NCI-H748 (cell line): ENCODE data around the gene GTF3C5.
"Not testable (repeated sequence)": the region's sequence is repeated elsewhere in the genome, so short reads cannot be mapped to it uniquely, and the experiment has no call there.

ENCODE experiments used
- DNase-seq: peaks from one replicate; lab custom pipeline; 2025; ENCODE audit not compliant: unreplicated experiment; lab: John Stamatoyannopoulos, UW

Gene GTF3C5

GRCh38 chr9:132996526-132996925 is 34.3 kb upstream of the GTF3C5 start:
- no peak for DNase-seq

- no peak for DNase-seq
Measured at GRCh38 chr9:132997591-132997990, 33.2 kb upstream of the GTF3C5 start.

- DNase-seq = not testable (repeated sequence)
Measured at GRCh38 chr9:132998221-132998620, 32.6 kb upstream of the GTF3C5 start.

GRCh38 chr9:132998831-132999635 is 31.8 kb upstream of the GTF3C5 start:
- no peak for DNase-seq

- no peak for DNase-seq
Measured at GRCh38 chr9:133002147-133003070, 28.4 kb upstream of the GTF3C5 start.

GRCh38 chr9:133003071-133003461 is 27.7 kb upstream of the GTF3C5 start:
- DNase-seq = no peak

GRCh38 chr9:133003671-133004090 is 27.1 kb upstream of the GTF3C5 start:
- DNase-seq = no peak

GRCh38 chr9:133004091-133004998 is 26.5 kb upstream of the GTF3C5 start:
- DNase-seq = no peak

GRCh38 chr9:133004999-133005760 is 25.6 kb upstream of the GTF3C5 start:
- no peak for DNase-seq

GRCh38 chr9:133005957-133006356 is 24.8 kb upstream of the GTF3C5 start:
- DNase-seq = no peak

- no peak for DNase-seq
Measured at GRCh38 chr9:133006731-133007352, 24.0 kb upstream of the GTF3C5 start.

- DNase-seq = no peak
Measured at GRCh38 chr9:133008406-133008805, 22.4 kb upstream of the GTF3C5 start.

GRCh38 chr9:133008824-133009223 is 22.0 kb upstream of the GTF3C5 start:
- peak; percentile 34 for DNase-seq

GRCh38 chr9:133009906-133010582 is 20.8 kb upstream of the GTF3C5 start:
- DNase-seq = no peak

- DNase-seq = no peak
Measured at GRCh38 chr9:133014696-133015095, 16.1 kb upstream of the GTF3C5 start.

GRCh38 chr9:133023117-133023890 is 7.5 kb upstream of the GTF3C5 start:
- DNase-seq = peak; percentile 38

GRCh38 chr9:133026426-133026825 is 4.4 kb upstream of the GTF3C5 start:
- DNase-seq = no peak

GRCh38 chr9:133027134-133027533 is 3.7 kb upstream of the GTF3C5 start:
- no peak for DNase-seq
